ENCODE measurements around the gene GPR146. TPM values are rescaled to one million over a fixed set of nuclear protein-coding genes. Genes with fewer than 3 reads are reported as not detected.

The GPR146 gene
- total RNA-seq, 1 donor from 2014 or later, result 3.1 TPM

GRCh38 chr7:1055956-1056784, 11.8 kb downstream of the GPR146 start:
- Mint-ChIP-seq H3K36me3 (ENCODE audit: unreplicated experiment) (no peaks in the 10 kb centered on the region), H3K4me3 (ENCODE audit: unreplicated experiment) (no peak overlapping the region), H3K27ac (ENCODE audit: unreplicated experiment) (no peak overlapping the region), H3K9me3 (ENCODE audit: unreplicated experiment) (peaks cover 2% of the 10 kb centered on the region), H3K4me1 (ENCODE audit: low read depth, unreplicated experiment) (peaks cover 14% of the 10 kb centered on the region), H3K27me3 (ENCODE audit: unreplicated experiment) (peaks cover 9% of the 10 kb centered on the region)
- TF ChIP-seq CTCF (IDR thresholded peaks at IDR 0.05; ENCODE audit: partially characterized antibody, unreplicated experiment), result no peak
- DNase-seq, result no peak

GRCh38 chr7:1056785-1057410, 12.6 kb downstream of the GPR146 start:
- Mint-ChIP-seq H3K27ac (ENCODE audit: unreplicated experiment) (no peak overlapping the region), H3K27me3 (ENCODE audit: unreplicated experiment) (peaks cover 5% of the 10 kb centered on the region), H3K36me3 (ENCODE audit: unreplicated experiment) (no peaks in the 10 kb centered on the region), H3K9me3 (ENCODE audit: unreplicated experiment) (peaks cover 2% of the 10 kb centered on the region), H3K4me3 (ENCODE audit: unreplicated experiment) (no peak overlapping the region), H3K4me1 (ENCODE audit: low read depth, unreplicated experiment) (peaks cover 9% of the 10 kb centered on the region)
- no peak for DNase-seq
- TF ChIP-seq CTCF (IDR thresholded peaks at IDR 0.05; ENCODE audit: partially characterized antibody, unreplicated experiment), result no peak

- Mint-ChIP-seq H3K9me3 (ENCODE audit: unreplicated experiment) (peaks cover 2% of the 10 kb centered on the region), H3K36me3 (ENCODE audit: unreplicated experiment) (no peaks in the 10 kb centered on the region), H3K4me3 (ENCODE audit: unreplicated experiment) (no peak overlapping the region), H3K4me1 (ENCODE audit: low read depth, unreplicated experiment) (peaks cover 9% of the 10 kb centered on the region), H3K27me3 (ENCODE audit: unreplicated experiment) (peaks cover 5% of the 10 kb centered on the region), H3K27ac (ENCODE audit: unreplicated experiment) (no peak overlapping the region)
- DNase-seq, result no peak
- TF ChIP-seq CTCF (IDR thresholded peaks at IDR 0.05; ENCODE audit: partially characterized antibody, unreplicated experiment), result no peak
Observed at GRCh38 chr7:1057416-1058291, 13.3 kb downstream of the GPR146 start.

- Mint-ChIP-seq H3K36me3 (ENCODE audit: unreplicated experiment) (no peaks in the 10 kb centered on the region), H3K4me3 (ENCODE audit: unreplicated experiment) (no peak overlapping the region), H3K27me3 (ENCODE audit: unreplicated experiment) (peaks cover 6% of the 10 kb centered on the region), H3K9me3 (ENCODE audit: unreplicated experiment) (peaks cover 6% of the 10 kb centered on the region), H3K4me1 (ENCODE audit: low read depth, unreplicated experiment) (peaks cover 9% of the 10 kb centered on the region), H3K27ac (ENCODE audit: unreplicated experiment) (peak overlapping the region; percentile 64)
- DNase-seq, result no peak
- TF ChIP-seq CTCF (IDR thresholded peaks at IDR 0.05; ENCODE audit: partially characterized antibody, unreplicated experiment), result no peak
Observed at GRCh38 chr7:1058311-1058710, 14.0 kb downstream of the GPR146 start.

All from glutamatergic neuron (in vitro differentiated cells).